Activated naive CD8-positive, alpha-beta T cell treated with anti-CD3 and anti-CD28 coated beads, Interleukin-2, amount 10 ng/mL, durations not matched to agents 7 days and 5 days (primary cell): ENCODE data around the gene CAND2. TPM values are rescaled to one million over a fixed set of nuclear protein-coding genes. Genes with fewer than 3 reads are reported as not detected.

Source experiments
- ATAC-seq: fragments of 150-1000 bp; cut with Tn5 transposase; one replicate; pipeline ENCODE4 v1.10.0; 2021; ENCODE audit warnings: low read depth, moderate library complexity
- POLR2A ChIA-PET: fragments of 350-600 bp; sonication (Branson Sonifier 250); formaldehyde crosslinking; loops from one replicate; lab custom pipeline; 2021; ENCODE audit warnings: antibody characterized with exemption; lab: Charles Lee
- DNase-seq: peaks from one replicate; pipeline ENCODE4 v3.0.0; 2021
- H3K27ac Mint-ChIP-seq: one replicate; pipeline ENCODE4 v1.8.0; 2022; ENCODE audit warnings: mild to moderate bottlenecking, mixed read lengths
- H3K27me3 Mint-ChIP-seq: one replicate; pipeline ENCODE4 v1.8.0; 2022; ENCODE audit warnings: mild to moderate bottlenecking, moderate library complexity, mixed read lengths
- H3K36me3 Mint-ChIP-seq: one replicate; pipeline ENCODE4 v1.8.0; 2021; ENCODE audit warnings: mild to moderate bottlenecking, mixed read lengths
- H3K4me1 Mint-ChIP-seq: one replicate; pipeline ENCODE4 v1.8.0; 2021; ENCODE audit warnings: mixed read lengths
- H3K4me3 Mint-ChIP-seq: one replicate; pipeline ENCODE4 v1.8.0; 2022; ENCODE audit warnings: mild to moderate bottlenecking, moderate library complexity, mixed read lengths
- H3K9me3 Mint-ChIP-seq: one replicate; pipeline ENCODE4 v1.8.0; 2021; ENCODE audit warnings: mixed read lengths
- total RNA-seq, 2 experiments: library from RNA; stranded (reverse); gene quantifications; one replicate each; pipeline ENCODE4 v1.2.3, GENCODE V29; 2021

CAND2 gene
- total RNA-seq, 2 experiments from 2014 or later, result 0.79 to 0.97 TPM

DNA sequence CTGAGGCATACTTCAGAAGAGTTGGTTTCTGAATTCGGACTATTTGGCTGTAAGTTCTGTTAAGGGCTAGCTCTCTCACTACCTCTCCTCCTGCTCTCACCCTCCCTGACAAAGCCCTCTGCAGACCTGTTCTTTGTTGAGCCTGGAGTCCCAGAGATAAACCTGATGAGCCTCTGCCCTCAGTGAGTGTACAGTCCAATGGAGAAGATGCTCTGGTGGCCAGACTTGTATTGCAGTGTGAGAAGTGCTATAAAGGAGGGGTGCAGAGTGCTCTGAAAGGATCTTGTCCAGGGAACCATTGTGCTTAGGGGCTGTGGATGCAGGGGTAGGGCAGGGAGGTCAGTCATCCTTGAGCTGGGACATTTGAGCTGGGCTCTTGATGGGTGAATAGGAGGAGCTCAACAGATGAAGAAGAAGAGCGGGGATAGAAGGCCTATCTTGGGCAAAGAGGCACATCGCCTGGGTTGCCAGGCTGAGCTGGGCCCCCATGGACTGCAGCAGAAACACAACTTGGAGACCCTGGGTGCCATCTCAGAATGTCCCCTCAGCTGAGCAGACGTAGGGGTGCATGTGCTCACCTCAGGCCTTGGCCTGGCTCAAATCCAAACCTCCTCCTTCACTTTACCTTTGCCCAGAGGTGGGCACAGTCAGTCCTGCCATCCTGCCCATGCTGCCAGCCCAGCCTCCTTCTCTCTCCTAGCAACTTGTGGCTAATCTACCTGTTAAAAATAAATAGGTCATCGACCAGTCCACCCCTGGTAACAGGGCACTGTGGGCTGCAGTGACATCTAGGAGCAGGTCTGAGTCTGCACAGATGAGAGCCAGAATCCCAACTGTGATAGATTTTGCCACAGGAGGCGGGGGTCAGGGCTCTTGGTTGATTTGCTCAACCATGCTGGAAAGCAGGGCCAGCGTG, 3.3 kb downstream of the CAND2 start:
- peaks cover 24% of the 10 kb centered on the region for H3K27me3 Mint-ChIP-seq
- ATAC-seq (no peak), DNase-seq (no peak)
- H3K36me3 Mint-ChIP-seq, result no peaks in the 10 kb centered on the region
- H3K27ac Mint-ChIP-seq, result no peak overlapping the region
- no peaks in the 10 kb centered on the region for H3K9me3 Mint-ChIP-seq
- no peak overlapping the region for H3K4me3 Mint-ChIP-seq
- POLR2A ChIA-PET, result interaction anchor here (1.7 kb wide), 1 partner anchor 10 kb away, joined by 4 read pairs; no protein-coding TSS in a partner anchor
- no peaks in the 10 kb centered on the region for H3K4me1 Mint-ChIP-seq

DNA sequence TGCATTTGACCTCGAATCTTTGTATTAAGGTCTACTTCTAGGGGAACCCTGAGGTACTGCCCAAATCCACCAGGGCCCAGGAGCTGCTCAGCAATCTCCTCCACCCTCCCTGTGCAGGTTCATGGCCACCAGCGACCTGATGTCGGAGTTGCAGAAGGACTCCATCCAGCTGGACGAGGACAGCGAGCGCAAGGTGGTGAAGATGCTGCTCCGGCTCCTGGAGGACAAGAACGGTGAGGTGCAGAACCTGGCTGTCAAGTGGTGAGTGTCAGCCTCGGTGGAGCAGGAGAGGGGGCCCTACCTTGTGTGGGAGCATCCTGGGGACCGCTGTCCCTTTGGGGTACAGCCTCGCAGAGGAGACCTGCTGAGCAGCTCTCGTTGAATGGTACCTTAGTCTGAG, 6.9 kb downstream of the CAND2 start:
- no peaks in the 10 kb centered on the region for H3K4me1 Mint-ChIP-seq
- H3K36me3 Mint-ChIP-seq, result no peaks in the 10 kb centered on the region
- H3K4me3 Mint-ChIP-seq, result no peak overlapping the region
- ATAC-seq, result no peak
- DNase-seq, result no peak
- H3K27ac Mint-ChIP-seq, result no peak overlapping the region
- H3K9me3 Mint-ChIP-seq, result no peaks in the 10 kb centered on the region
- POLR2A ChIA-PET, result interaction anchor here (0.7 kb wide), 1 partner anchor 188 kb away, joined by 4 read pairs; no protein-coding TSS in a partner anchor
- H3K27me3 Mint-ChIP-seq, result no peaks in the 10 kb centered on the region

DNA sequence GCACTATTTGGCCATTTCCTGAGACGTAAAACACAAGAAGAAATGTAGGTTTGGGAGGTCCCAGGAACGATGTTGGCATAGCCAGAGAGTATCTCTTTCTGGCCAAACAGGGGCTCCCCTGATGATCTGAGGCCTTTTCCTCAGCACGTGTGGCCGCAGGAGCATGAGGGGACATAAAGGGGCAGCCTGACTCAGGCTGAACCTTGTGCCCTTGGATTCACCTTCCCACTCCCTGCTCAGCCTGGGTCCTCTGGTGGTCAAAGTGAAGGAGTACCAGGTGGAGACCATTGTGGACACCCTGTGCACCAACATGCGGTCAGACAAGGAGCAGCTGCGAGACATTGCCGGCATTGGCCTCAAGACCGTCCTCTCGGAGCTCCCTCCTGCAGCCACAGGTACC, 10.6 kb downstream of the CAND2 start:
- no peak overlapping the region for H3K4me3 Mint-ChIP-seq
- H3K27ac Mint-ChIP-seq, result no peak overlapping the region
- ATAC-seq, result no peak
- no peak for DNase-seq
- peaks cover 5% of the 10 kb centered on the region for H3K4me1 Mint-ChIP-seq
- POLR2A ChIA-PET, result no interaction called here
- H3K27me3 Mint-ChIP-seq, result peaks cover 6% of the 10 kb centered on the region
- H3K9me3 Mint-ChIP-seq, result no peaks in the 10 kb centered on the region
- no peaks in the 10 kb centered on the region for H3K36me3 Mint-ChIP-seq

DNA sequence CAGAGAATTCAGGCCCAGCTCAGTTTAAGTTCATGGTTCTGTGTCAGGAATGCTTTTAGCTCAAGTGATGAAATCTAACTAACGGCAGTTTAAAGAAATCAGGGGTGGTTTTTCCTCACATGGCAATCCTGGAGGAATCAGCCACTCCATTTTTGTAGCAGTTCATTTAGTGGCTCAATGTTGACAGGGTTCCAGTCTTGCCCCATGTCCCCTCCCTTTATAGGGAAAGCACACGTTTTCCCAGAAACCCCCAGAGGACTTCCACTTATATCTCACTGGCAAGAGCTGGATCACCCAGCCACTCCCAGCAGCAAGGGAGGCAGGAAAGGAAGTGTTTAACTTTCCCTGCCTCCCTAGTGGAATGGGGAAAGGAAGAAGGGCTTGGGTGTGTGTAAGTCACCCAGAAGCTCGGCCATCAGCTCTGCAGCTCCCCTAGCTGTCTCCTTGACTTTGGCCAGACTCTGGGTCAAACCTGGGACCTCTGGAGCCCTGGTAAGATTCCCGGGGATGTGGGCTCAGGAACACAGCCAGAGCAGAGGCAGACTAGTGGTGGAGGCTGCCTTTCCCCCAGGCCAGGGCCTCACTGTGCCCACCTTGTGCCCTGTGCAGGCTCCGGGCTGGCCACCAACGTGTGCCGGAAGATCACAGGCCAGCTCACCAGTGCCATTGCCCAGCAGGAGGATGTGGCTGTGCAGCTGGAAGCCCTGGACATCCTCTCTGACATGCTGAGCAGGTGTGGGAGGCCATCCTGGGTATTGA, 11.3 kb downstream of the CAND2 start:
- no peak overlapping the region for H3K27ac Mint-ChIP-seq
- H3K27me3 Mint-ChIP-seq, result peaks cover 6% of the 10 kb centered on the region
- no peaks in the 10 kb centered on the region for H3K9me3 Mint-ChIP-seq
- no peak overlapping the region for H3K4me3 Mint-ChIP-seq
- H3K36me3 Mint-ChIP-seq, result no peaks in the 10 kb centered on the region
- POLR2A ChIA-PET, result no interaction called here
- DNase-seq (no peak), ATAC-seq (no peak)
- H3K4me1 Mint-ChIP-seq, result peaks cover 5% of the 10 kb centered on the region

DNA sequence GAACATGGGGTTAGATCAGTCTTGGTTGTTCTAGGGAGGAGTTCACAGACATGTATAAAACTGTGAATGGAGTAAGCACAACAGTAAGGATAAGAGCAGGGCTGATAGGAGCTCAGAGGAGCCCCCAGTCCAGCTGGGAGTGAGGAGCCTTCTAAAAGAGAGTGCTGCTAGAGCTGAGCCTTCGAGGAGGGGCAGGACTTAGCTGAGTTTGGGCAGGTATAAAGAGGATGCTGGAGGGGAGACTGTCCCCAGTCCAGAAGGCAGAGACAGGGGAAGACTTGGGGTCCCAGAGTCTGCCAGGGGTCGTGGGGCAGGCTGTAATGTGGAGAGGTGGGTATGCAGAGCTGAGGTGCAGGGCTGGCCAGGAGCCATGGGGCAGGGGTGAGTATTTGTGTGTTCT, 12.1 kb downstream of the CAND2 start:
- H3K4me1 Mint-ChIP-seq, result peaks cover 5% of the 10 kb centered on the region
- POLR2A ChIA-PET, result interaction anchor here (3.4 kb wide), 1 partner anchor 32 kb away, joined by 19 read pairs; the partner anchor contains the start of gene RPL32
- no peak overlapping the region for H3K27ac Mint-ChIP-seq
- peak overlapping the region; percentile 16 for H3K4me3 Mint-ChIP-seq
- DNase-seq (no peak), ATAC-seq (no peak)
- H3K27me3 Mint-ChIP-seq, result peaks cover 6% of the 10 kb centered on the region
- no peaks in the 10 kb centered on the region for H3K9me3 Mint-ChIP-seq
- H3K36me3 Mint-ChIP-seq, result no peaks in the 10 kb centered on the region

DNA sequence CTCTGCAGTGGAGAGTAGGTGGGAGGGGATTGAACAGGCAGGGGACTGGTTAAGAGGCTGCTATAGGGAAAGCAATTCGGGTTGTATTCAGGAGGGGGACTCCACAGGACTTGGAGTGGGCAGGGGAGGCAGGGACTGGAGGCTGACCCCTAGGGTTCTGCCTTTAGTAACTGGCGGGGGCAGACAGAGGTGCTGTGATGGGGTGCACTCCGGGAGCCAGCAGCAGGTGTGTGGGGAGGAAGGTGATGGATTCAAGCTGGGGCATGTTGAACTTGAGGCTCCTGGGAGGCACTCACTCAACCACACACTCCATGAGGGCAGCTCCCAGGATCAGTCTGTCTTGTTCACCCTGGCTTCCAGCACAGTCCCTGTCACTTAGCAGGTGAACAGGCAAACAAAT, 12.5 kb downstream of the CAND2 start:
- H3K4me3 Mint-ChIP-seq, result peak overlapping the region; percentile 16
- H3K9me3 Mint-ChIP-seq, result no peaks in the 10 kb centered on the region
- H3K36me3 Mint-ChIP-seq, result no peaks in the 10 kb centered on the region
- no peak for DNase-seq
- peaks cover 5% of the 10 kb centered on the region for H3K4me1 Mint-ChIP-seq
- no peak for ATAC-seq
- POLR2A ChIA-PET, result interaction anchor here (3.4 kb wide), 1 partner anchor 32 kb away, joined by 19 read pairs; the partner anchor contains the start of gene RPL32
- no peak overlapping the region for H3K27ac Mint-ChIP-seq
- peaks cover 6% of the 10 kb centered on the region for H3K27me3 Mint-ChIP-seq

DNA sequence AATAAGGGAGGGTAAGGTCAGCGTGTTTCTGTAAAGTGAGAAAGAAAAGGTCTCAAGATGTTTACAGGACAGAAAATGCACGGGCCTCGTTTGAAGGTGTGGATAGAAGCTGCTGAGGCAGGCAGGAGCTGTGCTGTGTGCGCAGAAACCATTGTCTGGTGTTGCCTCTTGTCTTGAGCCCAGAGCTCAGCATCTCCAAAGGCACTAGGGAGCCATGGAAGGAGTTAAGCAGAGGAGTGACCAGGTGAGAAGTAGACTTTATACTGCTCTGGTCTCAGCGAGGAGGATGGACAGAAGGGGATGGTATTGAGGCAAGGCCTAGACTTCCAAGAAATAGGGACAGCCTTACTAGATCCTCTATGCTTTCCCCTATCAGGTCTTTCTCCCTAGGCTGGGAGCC, 13.0 kb downstream of the CAND2 start:
- DNase-seq (no peak), ATAC-seq (no peak)
- POLR2A ChIA-PET, result interaction anchor here (1.3 to 3.4 kb wide), 3 partner anchors 11 to 32 kb away, joined by 4 to 19 read pairs (median 4); partner anchors contain the start of gene RPL32
- Mint-ChIP-seq H3K36me3 (no peaks in the 10 kb centered on the region), H3K9me3 (no peaks in the 10 kb centered on the region), H3K4me3 (peak overlapping the region; percentile 13), H3K4me1 (peaks cover 5% of the 10 kb centered on the region), H3K27ac (no peak overlapping the region), H3K27me3 (peaks cover 6% of the 10 kb centered on the region)

DNA sequence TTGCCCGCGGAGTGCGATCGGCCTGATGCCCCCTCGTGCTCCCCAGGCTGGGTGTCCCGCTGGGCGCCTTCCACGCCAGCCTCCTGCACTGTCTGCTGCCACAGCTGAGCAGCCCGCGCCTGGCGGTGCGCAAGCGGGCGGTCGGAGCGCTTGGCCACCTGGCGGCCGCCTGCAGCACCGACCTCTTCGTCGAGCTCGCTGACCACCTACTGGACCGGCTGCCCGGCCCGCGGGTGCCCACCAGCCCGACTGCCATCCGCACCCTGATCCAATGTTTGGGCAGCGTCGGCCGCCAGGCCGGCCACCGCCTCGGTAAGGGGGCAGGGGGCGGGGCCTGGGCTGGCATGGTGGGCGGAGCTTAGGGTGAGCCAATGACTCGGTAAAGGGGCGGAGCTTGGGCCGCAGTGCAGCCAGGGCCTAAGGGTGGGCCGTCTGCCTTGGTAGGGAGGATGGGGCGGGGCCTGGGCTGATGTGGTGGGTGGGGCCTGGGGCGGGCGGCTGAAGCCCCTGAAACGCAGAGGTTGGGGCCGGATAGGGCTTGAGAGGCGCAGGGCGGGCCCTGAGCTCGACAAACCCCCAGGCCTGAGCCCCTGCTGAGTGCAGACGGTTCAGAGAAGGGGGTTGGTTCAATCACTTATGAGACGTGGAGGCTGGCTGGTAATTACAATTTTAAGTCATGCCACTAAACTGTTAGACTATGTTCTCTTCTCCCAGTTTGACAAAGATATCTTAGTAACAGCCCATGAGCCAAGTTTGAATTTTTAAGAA, 13.7 kb downstream of the CAND2 start:
- no peaks in the 10 kb centered on the region for H3K36me3 Mint-ChIP-seq
- peak; percentile 98 for ATAC-seq
- H3K27ac Mint-ChIP-seq, result peak overlapping the region; percentile 57
- H3K27me3 Mint-ChIP-seq, result peaks cover 6% of the 10 kb centered on the region
- H3K4me3 Mint-ChIP-seq, result peak overlapping the region; percentile 57
- H3K9me3 Mint-ChIP-seq, result no peaks in the 10 kb centered on the region
- POLR2A ChIA-PET, result interaction anchor here (1.3 to 3.4 kb wide), 3 partner anchors 11 to 31 kb away, joined by 4 to 19 read pairs (median 4); partner anchors contain the start of gene RPL32
- H3K4me1 Mint-ChIP-seq, result peaks cover 5% of the 10 kb centered on the region
- peak; percentile 96 for DNase-seq

DNA sequence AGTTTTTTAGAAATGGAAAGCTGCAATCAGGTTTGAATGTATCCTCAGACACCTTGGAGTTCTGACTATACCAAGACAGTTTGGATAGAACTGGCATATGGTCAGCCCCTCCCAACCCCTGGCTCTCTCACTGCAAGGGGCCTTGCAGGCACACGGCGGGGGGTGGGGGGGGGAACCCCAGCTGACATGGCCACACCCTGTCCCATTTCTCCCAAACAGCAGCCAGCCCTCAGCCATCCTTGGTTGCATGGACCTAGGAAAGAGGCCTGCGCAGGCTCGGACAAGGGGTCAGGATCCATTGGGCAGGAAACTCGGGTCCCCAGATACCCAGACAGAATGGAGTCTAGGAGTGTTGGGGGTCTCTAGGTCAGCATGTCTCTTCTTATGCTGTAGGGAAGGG, 14.5 kb downstream of the CAND2 start:
- Mint-ChIP-seq H3K27ac (peak overlapping the region; percentile 47), H3K4me3 (peak overlapping the region; percentile 57), H3K36me3 (no peaks in the 10 kb centered on the region), H3K4me1 (peaks cover 5% of the 10 kb centered on the region), H3K9me3 (no peaks in the 10 kb centered on the region), H3K27me3 (peaks cover 6% of the 10 kb centered on the region)
- DNase-seq, result no peak
- ATAC-seq, result no peak
- POLR2A ChIA-PET, result interaction anchor here (1.4 to 3.4 kb wide), 2 partner anchors 12 to 30 kb away, joined by 4 to 19 read pairs; partner anchors contain the start of gene RPL32

DNA sequence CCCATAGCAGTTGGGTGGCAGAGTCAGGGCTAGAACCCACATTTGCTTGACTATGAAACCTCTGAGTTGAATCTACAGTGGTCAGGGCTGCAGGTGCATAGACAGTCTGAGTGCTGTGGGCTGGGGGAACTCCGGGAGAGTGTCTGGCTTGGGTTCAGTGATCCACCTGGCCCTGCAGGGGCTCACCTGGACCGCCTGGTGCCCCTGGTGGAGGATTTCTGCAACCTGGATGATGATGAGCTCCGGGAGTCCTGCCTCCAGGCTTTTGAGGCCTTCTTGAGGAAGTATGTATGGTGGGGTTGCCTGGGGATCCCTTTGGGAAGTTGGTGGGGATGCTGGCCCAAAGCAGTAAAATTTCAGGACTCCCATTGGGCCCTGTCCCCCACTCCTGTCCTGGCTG, 16.3 kb downstream of the CAND2 start:
- H3K36me3 Mint-ChIP-seq, result no peaks in the 10 kb centered on the region
- no peaks in the 10 kb centered on the region for H3K9me3 Mint-ChIP-seq
- no peak overlapping the region for H3K27ac Mint-ChIP-seq
- ATAC-seq (no peak), DNase-seq (no peak)
- no peak overlapping the region for H3K4me3 Mint-ChIP-seq
- peaks cover 5% of the 10 kb centered on the region for H3K4me1 Mint-ChIP-seq
- H3K27me3 Mint-ChIP-seq, result peaks cover 6% of the 10 kb centered on the region
- POLR2A ChIA-PET, result no interaction called here

DNA sequence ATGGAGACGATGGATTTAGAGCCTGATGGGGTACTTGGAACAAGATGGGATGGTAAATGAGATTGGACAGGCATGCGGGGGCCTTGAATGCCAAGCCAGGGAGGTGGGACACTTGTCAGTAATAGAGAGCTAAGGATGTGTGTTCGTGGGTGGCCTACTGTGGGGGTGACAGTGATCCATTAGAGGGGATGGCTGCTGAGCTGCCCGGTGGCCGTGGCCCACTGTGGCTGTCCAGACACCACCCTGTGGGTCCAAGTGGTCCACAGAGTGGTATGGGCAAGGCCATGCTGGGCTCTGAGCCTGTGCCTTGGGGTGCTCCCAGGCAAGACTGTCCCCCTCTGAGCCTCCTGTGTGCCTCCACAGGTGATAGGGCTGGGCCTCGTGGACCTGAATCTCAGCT, 17.5 kb downstream of the CAND2 start:
- peaks cover 2% of the 10 kb centered on the region for H3K27me3 Mint-ChIP-seq
- no peak overlapping the region for H3K4me3 Mint-ChIP-seq
- peaks cover 6% of the 10 kb centered on the region for H3K4me1 Mint-ChIP-seq
- no peaks in the 10 kb centered on the region for H3K36me3 Mint-ChIP-seq
- ATAC-seq (no peak), DNase-seq (no peak)
- POLR2A ChIA-PET, result no interaction called here
- no peaks in the 10 kb centered on the region for H3K9me3 Mint-ChIP-seq
- H3K27ac Mint-ChIP-seq, result no peak overlapping the region

DNA sequence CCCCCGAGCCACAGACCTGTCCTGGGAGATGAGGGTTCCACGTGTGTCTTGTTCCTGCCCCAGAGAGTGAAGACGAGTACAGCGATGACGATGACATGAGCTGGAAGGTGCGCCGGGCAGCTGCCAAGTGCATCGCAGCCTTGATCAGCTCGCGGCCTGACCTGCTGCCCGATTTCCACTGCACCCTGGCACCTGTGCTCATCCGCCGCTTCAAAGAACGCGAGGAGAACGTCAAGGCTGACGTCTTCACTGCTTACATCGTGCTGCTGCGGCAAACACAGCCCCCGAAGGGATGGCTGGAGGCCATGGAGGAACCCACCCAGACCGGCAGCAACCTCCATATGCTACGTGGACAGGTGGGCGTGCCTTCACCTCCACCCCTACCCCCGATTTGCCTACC, 18.6 kb downstream of the CAND2 start:
- Mint-ChIP-seq H3K36me3 (no peaks in the 10 kb centered on the region), H3K27ac (no peak overlapping the region)
- POLR2A ChIA-PET, result no interaction called here

More for the DNA sequence above, 18.6 kb downstream of the CAND2 start:
- Mint-ChIP-seq H3K4me1 (peaks cover 7% of the 10 kb centered on the region), H3K9me3 (no peaks in the 10 kb centered on the region), H3K4me3 (no peak overlapping the region), H3K27me3 (no peaks in the 10 kb centered on the region)
- DNase-seq (no peak), ATAC-seq (no peak)
